Spleen (tissue), 11 donors: ENCODE measurements around the gene TRAM2. TPM values are rescaled to one million over a fixed set of nuclear protein-coding genes. Genes with fewer than 3 reads are reported as not detected.
A peak's percentile ranks its signal among the peaks of the same experiment; 100 is the strongest.

Experiments used
- DNase-seq: peaks from one replicate; pipeline ENCODE4 v3.0.0-alpha.2; 2020
- H3K27ac ChIP-seq, 8 donors: fragments of 200-600 bp; sonication (generic) in 7 of 8; 1 replicate in 4 of 8; 2 replicates in 4 of 8; pipeline versions ENCODE4 v1.5.0 to v1.8.0; 2016 to 2021; ENCODE audit warnings: inconsistent platforms in 4 of 8, mild to moderate bottlenecking in 4 of 8, moderate library complexity in 1 of 8
- H3K27me3 ChIP-seq, 7 donors: fragments of 200-600 bp; sonication (generic) in 6 of 7; replicated peaks in 1 of 7; 1 replicate in 4 of 7; 2 replicates in 3 of 7; pipeline versions ENCODE4 v1.5.0 to v1.8.0; 2016 to 2021; ENCODE audit warnings: inconsistent platforms in 3 of 7, mild to moderate bottlenecking in 1 of 7
- H3K36me3 ChIP-seq, 6 donors: fragments of 200-600 bp; sonication (generic) in 5 of 6; 1 replicate in 4 of 6; 2 replicates in 2 of 6; pipeline versions ENCODE4 v1.5.0 to v1.8.0; 2016 to 2021; ENCODE audit warnings: inconsistent platforms in 2 of 6
- H3K4me1 ChIP-seq, 6 donors: fragments of 200-600 bp; sonication (generic) in 5 of 6; 1 replicate in 3 of 6; 2 replicates in 3 of 6; pipeline versions ENCODE4 v1.5.0 to v1.8.0; 2016 to 2021; ENCODE audit warnings: inconsistent platforms in 3 of 6
- H3K4me3 ChIP-seq, 8 donors: fragments of 200-600 bp; sonication (generic) in 7 of 8; 1 replicate in 4 of 8; 2 replicates in 4 of 8; pipeline versions ENCODE4 v1.5.0 to v1.8.0; 2016 to 2021; ENCODE audit warnings: inconsistent platforms in 4 of 8, mild to moderate bottlenecking in 4 of 8, moderate library complexity in 2 of 8
- H3K9me3 ChIP-seq, 8 donors: fragments of 200-600 bp; sonication (generic) in 7 of 8; 1 replicate in 4 of 8; 2 replicates in 4 of 8; pipeline versions ENCODE4 v1.5.0 to v1.8.0; 2016 to 2021; ENCODE audit warnings: inconsistent platforms in 4 of 8
- POLR2A ChIP-seq, 3 donors: fragments of 450-650 bp; IDR thresholded peaks; one replicate each; pipeline ENCODE4 v1.5.1; 2017; ENCODE audit warnings: antibody characterized with exemption in 3 of 3, mild to moderate bottlenecking in 1 of 3
- POLR2AphosphoS5 ChIP-seq, 3 donors: sonication (generic); formaldehyde crosslinking; IDR thresholded peaks; one replicate each; pipeline ENCODE4 v1.5.1; 2017; ENCODE audit warnings: antibody characterized with exemption in 3 of 3
- WGBS, 5 donors: extraction: QIAGEN DNeasy Blood & Tissue Kit in 3 of 5; methylation state at CpG; one replicate each; pipeline versions ENCODE4 v1.1.5 to v1.1.7; 2013 to 2018; 5-methylcytosine and 5-hydroxymethylcytosine counted together
- intact Hi-C: fragments of 100-400 bp; cut with DNase I; formaldehyde crosslinking; loops from one replicate; pipeline ENCODE4 v1.15.0; 2023; ENCODE audit warnings: low total_unique reads
- polyA plus RNA-seq, 3 donors: library from polyadenylated mRNA; stranded (reverse); fragments of 200-250 nt; gene quantifications; one replicate each; pipeline ENCODE4 v1.2.1, GENCODE V29; 2013
- total RNA-seq, 7 donors: library from RNA; depleted of rRNA in 3 of 7; stranded (reverse); fragments of >200 nt in 3 of 7; fragmentation: NEBNext Ultra II Directional in 4 of 7; extraction: Animal tissue kit (Norgen Biotek cat#: 25700) in 4 of 7; gene quantifications; one replicate each; pipeline versions ENCODE4 v1.1.0 to v1.2.1, GENCODE V29; 2016 to 2021
- TF ChIP-seq, protein P1 (sequence below), 11 experiments: fragments of 200-600 bp in 7 of 11; fragments of 450-650 bp in 4 of 11; sonication (generic) in 4 of 11; IDR thresholded peaks in 8 of 11; conservative IDR thresholded peaks in 3 of 11; 1 replicate in 7 of 11; 2 replicates in 4 of 11; pipeline versions ENCODE4 v1.4.0 to v1.8.0; 2016 to 2021; ENCODE audit warnings: antibody characterized with exemption in 11 of 11, inconsistent platforms in 4 of 11, mild to moderate bottlenecking in 1 of 11
- donor health status: healthy with polysubstance abuse.
- donor health status: DM: no; HTN: no; CAD: no; lungs with moderate emphysema.
- donor health status: DM: no; HTN: no; CAD: no.
- donor health status: Bipolar disorder and iron deficiency.
- donor health status: healthy.
- donor health status: DM: no; HTN: no; CAD: no.
- donor health status: DM: yes; HTN: yes; CAD: no.

Gene TRAM2
- total and polyA plus RNA-seq, 10 donors = 1.8 to 47.7 (median 32.3) TPM

GRCh38 chr6:52576392-52577021, 353 bp downstream of the TRAM2 start:
- Histone ChIP-seq H3K27me3 (no peaks in the 10 kb centered on the region), H3K36me3 (peaks cover 0 to 2% (median 0%) of the 10 kb centered on the region in 6 donors), H3K4me3 (peak overlapping the region; percentile 65 to 95 (median 82)), H3K9me3 (no peaks in the 10 kb centered on the region), H3K27ac (peak overlapping the region; percentile 51 to 99 (median 98)), H3K4me1 (peaks cover 25 to 65% (median 61%) of the 10 kb centered on the region in 6 donors)
- WGBS, 5 donors = 1 to 12% (median 2%) methylated on average over 17 to 51 of the region's 51 CpGs
- intact Hi-C loops = loop anchor here (5.0 kb wide), 1 partner anchor 154 kb away; the partner anchor contains the start of gene EFHC1
- peak in 1 of 3 donors; percentile 48 for TF ChIP-seq POLR2A (IDR thresholded peaks at IDR 0.05)
- TF ChIP-seq, protein P1, sequence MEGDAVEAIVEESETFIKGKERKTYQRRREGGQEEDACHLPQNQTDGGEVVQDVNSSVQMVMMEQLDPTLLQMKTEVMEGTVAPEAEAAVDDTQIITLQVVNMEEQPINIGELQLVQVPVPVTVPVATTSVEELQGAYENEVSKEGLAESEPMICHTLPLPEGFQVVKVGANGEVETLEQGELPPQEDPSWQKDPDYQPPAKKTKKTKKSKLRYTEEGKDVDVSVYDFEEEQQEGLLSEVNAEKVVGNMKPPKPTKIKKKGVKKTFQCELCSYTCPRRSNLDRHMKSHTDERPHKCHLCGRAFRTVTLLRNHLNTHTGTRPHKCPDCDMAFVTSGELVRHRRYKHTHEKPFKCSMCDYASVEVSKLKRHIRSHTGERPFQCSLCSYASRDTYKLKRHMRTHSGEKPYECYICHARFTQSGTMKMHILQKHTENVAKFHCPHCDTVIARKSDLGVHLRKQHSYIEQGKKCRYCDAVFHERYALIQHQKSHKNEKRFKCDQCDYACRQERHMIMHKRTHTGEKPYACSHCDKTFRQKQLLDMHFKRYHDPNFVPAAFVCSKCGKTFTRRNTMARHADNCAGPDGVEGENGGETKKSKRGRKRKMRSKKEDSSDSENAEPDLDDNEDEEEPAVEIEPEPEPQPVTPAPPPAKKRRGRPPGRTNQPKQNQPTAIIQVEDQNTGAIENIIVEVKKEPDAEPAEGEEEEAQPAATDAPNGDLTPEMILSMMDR (IDR thresholded peaks at IDR 0.05 in 8 of 11, conservative IDR thresholded peaks at IDR 0.05 in 3 of 11) = peak in 10 of 11 experiments; percentile 44 to 76 (median 64)
- TF ChIP-seq POLR2AphosphoS5 (IDR thresholded peaks at IDR 0.05) = peak; percentile 82 to 86 (median 83)
- peak; percentile 93 for DNase-seq

GRCh38 chr6:52576054-52576391, 837 bp downstream of the TRAM2 start:
- Histone ChIP-seq H3K27me3 (no peaks in the 10 kb centered on the region), H3K4me1 (peaks cover 25 to 70% (median 64%) of the 10 kb centered on the region in 6 donors), H3K9me3 (no peaks in the 10 kb centered on the region), H3K4me3 (peak overlapping the region; percentile 65 to 95 (median 82)), H3K36me3 (no peaks in the 10 kb centered on the region), H3K27ac (peak overlapping the region; percentile 51 to 99 (median 98))
- intact Hi-C loops = loop anchor here (5.0 kb wide), 1 partner anchor 154 kb away; the partner anchor contains the start of gene EFHC1
- no peak for TF ChIP-seq POLR2AphosphoS5 (IDR thresholded peaks at IDR 0.05)
- TF ChIP-seq, protein P1 (IDR thresholded peaks at IDR 0.05 in 8 of 11, conservative IDR thresholded peaks at IDR 0.05 in 3 of 11) = no peak
- TF ChIP-seq POLR2A (IDR thresholded peaks at IDR 0.05) = no peak
- DNase-seq = no peak
- WGBS, 5 donors = 57 to 80% (median 67%) methylated on average over 8 of the region's 8 CpGs

DNA sequence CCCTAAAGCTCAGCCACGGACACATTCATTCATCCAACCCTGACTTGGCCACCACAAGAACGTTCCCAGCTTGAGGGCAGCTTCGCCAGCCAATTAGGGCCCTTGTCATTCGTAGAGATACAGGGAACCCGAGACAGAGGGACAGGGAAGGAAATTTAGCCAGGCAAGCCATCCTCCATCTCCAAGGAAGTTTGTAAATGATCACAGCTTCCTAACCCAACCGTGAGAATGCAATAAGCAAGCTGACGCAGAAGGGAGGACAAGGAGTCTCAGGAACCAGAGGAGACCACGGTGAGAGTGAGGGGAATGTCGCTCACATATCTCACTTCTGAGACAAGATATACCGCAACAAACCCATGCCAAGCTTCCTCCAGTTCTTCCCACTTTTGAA, 1.4 kb downstream of the TRAM2 start:
- Histone ChIP-seq H3K4me3 (peak overlapping the region; percentile 65 to 95 (median 82)), H3K4me1 (peaks cover 25 to 75% (median 66%) of the 10 kb centered on the region in 6 donors)
- intact Hi-C loops = loop anchor here (5.0 kb wide), 1 partner anchor 153 kb away; the partner anchor contains the start of gene EFHC1

DNA sequence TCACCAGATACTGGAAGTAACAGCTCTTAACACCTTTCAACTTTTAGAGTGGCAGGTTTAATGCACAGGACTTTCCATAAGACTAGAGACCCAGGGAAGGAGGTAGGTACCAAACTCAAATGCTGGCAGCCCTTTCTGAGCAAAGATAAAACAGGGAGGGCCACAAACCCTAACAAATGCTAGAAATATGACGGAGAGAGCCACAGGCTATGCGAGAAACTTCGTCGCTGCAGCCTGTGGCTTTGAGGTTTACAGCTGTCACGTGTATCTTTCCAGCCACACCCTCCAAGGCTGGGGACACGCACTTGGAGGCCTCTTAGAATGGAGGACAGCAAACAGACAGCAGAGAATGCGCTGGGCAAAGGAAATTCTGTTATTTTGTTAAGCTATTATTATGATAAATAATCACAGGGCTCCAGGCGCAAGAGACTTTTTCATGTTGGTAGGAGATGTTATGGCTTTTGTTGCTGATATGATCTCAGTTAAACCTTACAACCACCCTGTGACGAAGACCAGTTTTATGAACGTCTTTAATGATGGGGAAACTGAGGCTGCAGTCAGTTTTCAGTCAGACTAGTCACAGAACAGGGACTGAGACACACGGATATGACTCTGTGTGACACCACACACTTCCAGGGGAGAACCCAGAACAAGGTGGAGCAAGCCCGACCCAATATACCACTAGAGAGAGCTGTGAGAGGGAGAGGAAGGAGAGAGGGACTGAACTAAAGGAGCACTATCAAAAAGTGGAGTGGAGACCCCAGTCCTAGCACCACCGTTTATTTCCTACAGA, 2.0 kb downstream of the TRAM2 start:
- TF ChIP-seq POLR2A (IDR thresholded peaks at IDR 0.05) (no peak), POLR2AphosphoS5 (IDR thresholded peaks at IDR 0.05) (peak in 2 of 3 donors; percentile 7 to 36)
- TF ChIP-seq, protein P1 (IDR thresholded peaks at IDR 0.05 in 8 of 11, conservative IDR thresholded peaks at IDR 0.05 in 3 of 11) = no peak
- Histone ChIP-seq H3K4me1 (peaks cover 25 to 81% (median 66%) of the 10 kb centered on the region in 6 donors), H3K27me3 (no peaks in the 10 kb centered on the region), H3K36me3 (no peaks in the 10 kb centered on the region), H3K27ac (peak overlapping the region in 7 of 8 donors; percentile 97 to 99 (median 98)), H3K4me3 (peak overlapping the region; percentile 65 to 95 (median 82)), H3K9me3 (no peaks in the 10 kb centered on the region)
- intact Hi-C loops = loop anchor here (5.0 kb wide), 1 partner anchor 153 kb away; the partner anchor contains the start of gene EFHC1
- 33 to 48% (median 37%) methylated on average over 13 of the region's 13 CpGs for WGBS, 5 donors
- peak; percentile 82 for DNase-seq

More for the DNA sequence above, 1.4 kb downstream of the TRAM2 start:
- no peaks in the 10 kb centered on the region for H3K27me3 ChIP-seq
- no peaks in the 10 kb centered on the region for H3K9me3 ChIP-seq
- H3K27ac ChIP-seq = peak overlapping the region in 7 of 8 donors; percentile 97 to 99 (median 98)
- H3K36me3 ChIP-seq = no peaks in the 10 kb centered on the region
- 70 to 77% (median 72%) methylated on average over 10 of the region's 10 CpGs for WGBS, 5 donors
- DNase-seq = no peak
- TF ChIP-seq POLR2AphosphoS5 (IDR thresholded peaks at IDR 0.05) = no peak
- no peak for TF ChIP-seq POLR2A (IDR thresholded peaks at IDR 0.05)
